ENCODE data around the gene CACNA1C.

Gene CACNA1C

DNA sequence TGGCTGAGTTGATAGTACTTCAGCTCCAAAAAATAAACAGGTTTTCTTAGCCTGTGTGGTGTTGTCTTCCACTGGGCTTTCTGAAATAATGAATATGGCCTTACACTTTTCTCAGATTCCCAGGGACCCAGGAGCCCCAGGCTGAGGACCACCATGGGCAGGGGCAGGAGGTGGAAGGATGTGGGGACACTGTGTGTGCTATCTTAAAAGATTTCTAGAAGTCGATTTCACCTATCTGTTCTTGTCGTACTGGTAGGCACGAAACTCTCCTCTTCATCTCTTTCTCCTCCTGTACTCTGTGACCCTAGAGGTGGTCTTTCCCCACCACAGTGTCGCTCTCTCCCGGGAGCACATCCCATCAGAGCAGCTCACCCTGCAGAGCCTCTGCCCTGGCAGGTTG is 634.3 kb downstream of the CACNA1C start:
- H3K4me3 ChIP-seq (replicated peaks in 1 of 2; ENCODE audit: low read depth in 2 of 2, low read length in 2 of 2), result no peak overlapping the region
- TF ChIP-seq CTCF (IDR thresholded peaks at IDR 0.05; ENCODE audit: low read depth, low read length), result no peak
- no peak for DNase-seq (ENCODE audit: low read depth in 2 of 2)

- no peak for DNase-seq (ENCODE audit: low read depth in 2 of 2)
- no peak overlapping the region for H3K4me3 ChIP-seq (replicated peaks in 1 of 2; ENCODE audit: low read depth in 2 of 2, low read length in 2 of 2)
- TF ChIP-seq CTCF (IDR thresholded peaks at IDR 0.05; ENCODE audit: low read depth, low read length), result no peak
Measured at GRCh38 chr12:2687726-2688125, 634.9 kb downstream of the CACNA1C start.

GRCh38 chr12:2688381-2688931 is 635.7 kb downstream of the CACNA1C start:
- H3K4me3 ChIP-seq (replicated peaks in 1 of 2; ENCODE audit: low read depth in 2 of 2, low read length in 2 of 2), result no peak overlapping the region
- TF ChIP-seq CTCF (IDR thresholded peaks at IDR 0.05; ENCODE audit: low read depth, low read length), result no peak
- no peak for DNase-seq (ENCODE audit: low read depth in 2 of 2)

DNA sequence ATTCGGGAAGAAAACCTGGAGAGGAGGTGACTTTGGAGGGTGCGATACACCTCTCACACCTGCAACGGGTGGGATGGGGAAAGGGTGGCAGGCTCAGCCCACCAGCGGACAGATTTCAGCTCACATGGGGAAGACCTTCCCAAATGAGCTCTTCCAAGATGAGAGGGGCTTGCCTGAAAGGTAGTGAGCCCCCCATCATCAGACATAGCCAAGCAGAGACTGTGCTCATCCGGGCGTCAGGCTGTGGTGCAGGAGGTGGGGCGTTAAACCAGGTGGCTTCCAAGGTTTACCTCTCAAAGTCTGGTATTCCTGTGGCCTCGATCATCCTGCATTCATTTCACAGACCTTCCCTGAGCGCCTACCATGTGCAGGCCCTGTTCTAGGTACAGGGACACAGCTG is 636.6 kb downstream of the CACNA1C start:
- no peak overlapping the region for H3K4me3 ChIP-seq (replicated peaks in 1 of 2; ENCODE audit: low read depth in 2 of 2, low read length in 2 of 2)
- TF ChIP-seq CTCF (IDR thresholded peaks at IDR 0.05; ENCODE audit: low read depth, low read length), result no peak
- no peak for DNase-seq (ENCODE audit: low read depth in 2 of 2)

- TF ChIP-seq CTCF (IDR thresholded peaks at IDR 0.05; ENCODE audit: low read depth, low read length), result no peak
- DNase-seq (ENCODE audit: low read depth in 2 of 2), result no peak
- no peak overlapping the region for H3K4me3 ChIP-seq (replicated peaks in 1 of 2; ENCODE audit: low read depth in 2 of 2, low read length in 2 of 2)
Measured at GRCh38 chr12:2689879-2690278, 637.1 kb downstream of the CACNA1C start.

GRCh38 chr12:2690348-2691005 is 637.7 kb downstream of the CACNA1C start:
- peak overlapping the region in 1 of 2 donors; percentile 21 for H3K4me3 ChIP-seq (replicated peaks in 1 of 2; ENCODE audit: low read depth in 2 of 2, low read length in 2 of 2)
- no peak for DNase-seq (ENCODE audit: low read depth in 2 of 2)
- TF ChIP-seq CTCF (IDR thresholded peaks at IDR 0.05; ENCODE audit: low read depth, low read length), result no peak

DNA sequence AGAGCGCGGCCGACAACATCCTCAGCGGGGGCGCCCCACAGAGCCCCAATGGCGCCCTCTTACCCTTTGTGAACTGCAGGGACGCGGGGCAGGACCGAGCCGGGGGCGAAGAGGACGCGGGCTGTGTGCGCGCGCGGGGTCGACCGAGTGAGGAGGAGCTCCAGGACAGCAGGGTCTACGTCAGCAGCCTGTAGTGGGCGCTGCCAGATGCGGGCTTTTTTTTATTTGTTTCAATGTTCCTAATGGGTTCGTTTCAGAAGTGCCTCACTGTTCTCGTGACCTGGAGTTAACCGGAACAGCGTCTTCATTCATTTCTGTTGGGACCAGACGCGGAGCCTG is 638.2 kb downstream of the CACNA1C start:
- peak overlapping the region in 1 of 2 donors; percentile 21 for H3K4me3 ChIP-seq (replicated peaks in 1 of 2; ENCODE audit: low read depth in 2 of 2, low read length in 2 of 2)
- DNase-seq (ENCODE audit: low read depth in 2 of 2), result peak in 1 of 2 donors; percentile 12
- TF ChIP-seq CTCF (IDR thresholded peaks at IDR 0.05; ENCODE audit: low read depth, low read length), result no peak
